Measurements from ENCODE around the gene TP73.
A peak's percentile ranks its signal among the peaks of the same experiment; 100 is the strongest.
"Not testable (repeated sequence)": the region's sequence is repeated elsewhere in the genome, so short reads cannot be mapped to it uniquely, and the experiment has no call there.

DNA sequence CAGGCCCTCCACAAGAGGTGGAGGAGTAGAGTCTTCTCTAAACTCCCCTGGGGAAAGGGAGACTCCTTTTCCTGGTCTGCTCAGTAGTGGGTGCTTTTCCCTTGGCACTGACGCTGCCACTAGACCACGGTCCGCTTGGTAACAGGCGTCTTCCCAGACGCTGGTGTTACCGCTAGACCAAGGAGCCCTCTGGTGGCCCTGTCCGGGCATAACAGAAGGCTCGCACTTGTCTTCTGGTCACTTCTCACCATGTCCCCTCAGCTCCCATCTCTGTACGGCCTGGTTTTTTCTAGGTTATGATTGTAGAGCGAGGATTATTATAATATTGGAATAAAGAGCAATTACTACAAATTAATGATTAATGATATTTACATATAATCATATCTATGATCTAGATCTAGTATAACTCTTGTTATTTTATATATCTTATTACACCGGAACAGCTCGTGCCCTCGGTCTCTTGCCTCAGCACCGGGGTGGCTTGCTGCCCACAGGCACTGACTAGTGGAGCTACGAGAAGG, 31.1 kb upstream of the TP73 start:
- TF ChIP-seq POLR2A (IDR thresholded peaks at IDR 0.05) = not testable (repeated sequence)
- TF ChIP-seq, protein P1, sequence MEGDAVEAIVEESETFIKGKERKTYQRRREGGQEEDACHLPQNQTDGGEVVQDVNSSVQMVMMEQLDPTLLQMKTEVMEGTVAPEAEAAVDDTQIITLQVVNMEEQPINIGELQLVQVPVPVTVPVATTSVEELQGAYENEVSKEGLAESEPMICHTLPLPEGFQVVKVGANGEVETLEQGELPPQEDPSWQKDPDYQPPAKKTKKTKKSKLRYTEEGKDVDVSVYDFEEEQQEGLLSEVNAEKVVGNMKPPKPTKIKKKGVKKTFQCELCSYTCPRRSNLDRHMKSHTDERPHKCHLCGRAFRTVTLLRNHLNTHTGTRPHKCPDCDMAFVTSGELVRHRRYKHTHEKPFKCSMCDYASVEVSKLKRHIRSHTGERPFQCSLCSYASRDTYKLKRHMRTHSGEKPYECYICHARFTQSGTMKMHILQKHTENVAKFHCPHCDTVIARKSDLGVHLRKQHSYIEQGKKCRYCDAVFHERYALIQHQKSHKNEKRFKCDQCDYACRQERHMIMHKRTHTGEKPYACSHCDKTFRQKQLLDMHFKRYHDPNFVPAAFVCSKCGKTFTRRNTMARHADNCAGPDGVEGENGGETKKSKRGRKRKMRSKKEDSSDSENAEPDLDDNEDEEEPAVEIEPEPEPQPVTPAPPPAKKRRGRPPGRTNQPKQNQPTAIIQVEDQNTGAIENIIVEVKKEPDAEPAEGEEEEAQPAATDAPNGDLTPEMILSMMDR (IDR thresholded peaks at IDR 0.05) = peak; percentile 39 to 63 (median 53)
